Trophoblast cell (in vitro differentiated cells and primary cell): ENCODE results near the gene EFHC2.
"Not testable (repeated sequence)": the region's sequence is repeated elsewhere in the genome, so short reads cannot be mapped to it uniquely, and the experiment has no call there.

Source experiments
- DNase-seq, 2 donors: peaks; one replicate each; pipeline ENCODE4 v3.0.0-alpha.2; 2016
- H2AFZ ChIP-seq: 2 replicates; pipeline ENCODE4 v1.6.1; 2013; ENCODE audit warnings: low read length, moderate library complexity, mild to moderate bottlenecking; ENCODE audit not compliant: insufficient read depth, poor library complexity
- H2AK5ac ChIP-seq: 2 replicates; pipeline ENCODE4 v1.6.1; 2013; ENCODE audit warnings: mild to moderate bottlenecking, low read length
- H2BK120ac ChIP-seq: 2 replicates; pipeline ENCODE4 v1.6.1; 2013; ENCODE audit warnings: low read length, mild to moderate bottlenecking, moderate library complexity; ENCODE audit not compliant: insufficient read depth, poor library complexity
- H2BK12ac ChIP-seq: 2 replicates; pipeline ENCODE4 v1.6.1; 2013; ENCODE audit warnings: mild to moderate bottlenecking, low read length, moderate library complexity
- H2BK5ac ChIP-seq: 2 replicates; pipeline ENCODE4 v1.6.1; 2013; ENCODE audit warnings: low read length, low read depth, moderate library complexity, mild to moderate bottlenecking; ENCODE audit not compliant: poor library complexity
- H3K14ac ChIP-seq: 2 replicates; pipeline ENCODE4 v1.6.1; 2013; ENCODE audit warnings: mild to moderate bottlenecking, low read length
- H3K18ac ChIP-seq: 2 replicates; pipeline ENCODE4 v1.6.1; 2013; ENCODE audit warnings: mild to moderate bottlenecking, low read length
- H3K23ac ChIP-seq: 2 replicates; pipeline ENCODE4 v1.6.1; 2013; ENCODE audit warnings: low read length
- H3K27ac ChIP-seq: 2 replicates; pipeline ENCODE4 v1.5.1; 2013; ENCODE audit warnings: low read depth, mild to moderate bottlenecking, inconsistent platforms, low read length, moderate library complexity
- H3K27me3 ChIP-seq: 2 replicates; pipeline ENCODE4 v1.6.1; 2013; ENCODE audit warnings: inconsistent platforms, mild to moderate bottlenecking, low read length, moderate library complexity; ENCODE audit not compliant: insufficient read depth
- H3K36me3 ChIP-seq, 2 experiments: 1 replicate in 1 of 2; 2 replicates in 1 of 2; pipeline ENCODE4 v1.6.1; 2013; ENCODE audit warnings: low read length in 2 of 2, mild to moderate bottlenecking in 2 of 2, moderate library complexity in 1 of 2; ENCODE audit not compliant: insufficient read depth in 2 of 2, control insufficient read depth in 1 of 2
- H3K4ac ChIP-seq: 2 replicates; pipeline ENCODE4 v1.6.1; 2013; ENCODE audit warnings: low read depth, mild to moderate bottlenecking, low read length, moderate library complexity
- H3K4me1 ChIP-seq, 2 experiments: 1 replicate in 1 of 2; 2 replicates in 1 of 2; pipeline ENCODE4 v1.6.1; 2013; ENCODE audit warnings: low read length in 2 of 2, mild to moderate bottlenecking in 2 of 2, moderate library complexity in 1 of 2; ENCODE audit not compliant: insufficient read depth in 2 of 2, control insufficient read depth in 1 of 2
- H3K4me2 ChIP-seq: 2 replicates; pipeline ENCODE4 v1.6.1; 2013; ENCODE audit warnings: inconsistent platforms, mild to moderate bottlenecking, low read length, moderate library complexity
- H3K4me3 ChIP-seq: 2 replicates; pipeline ENCODE4 v1.5.1; 2013; ENCODE audit warnings: mild to moderate bottlenecking, low read depth, low read length, inconsistent platforms
- H3K79me1 ChIP-seq: one replicate; pipeline ENCODE4 v1.6.1; 2013; ENCODE audit warnings: low read length
- H3K79me2 ChIP-seq: 2 replicates; pipeline ENCODE4 v1.6.1; 2013; ENCODE audit warnings: low read length, mild to moderate bottlenecking; ENCODE audit not compliant: control insufficient read depth, insufficient read depth, poor library complexity
- H3K9ac ChIP-seq: 2 replicates; pipeline ENCODE4 v1.6.1; 2013; ENCODE audit warnings: mild to moderate bottlenecking, low read length
- H3K9me3 ChIP-seq: 2 replicates; pipeline ENCODE4 v1.6.1; 2013; ENCODE audit warnings: low read depth, mild to moderate bottlenecking, control low read depth, inconsistent platforms, low read length; ENCODE audit not compliant: insufficient read depth
- H4K12ac ChIP-seq: 2 replicates; pipeline ENCODE4 v1.6.1; 2013; ENCODE audit warnings: low read depth, mild to moderate bottlenecking, low read length, moderate library complexity
- H4K8ac ChIP-seq: 2 replicates; pipeline ENCODE4 v1.6.1; 2013; ENCODE audit warnings: low read depth, mild to moderate bottlenecking, low read length, moderate library complexity
- H4K91ac ChIP-seq: one replicate; pipeline ENCODE4 v1.6.1; 2013; ENCODE audit warnings: low read depth, mild to moderate bottlenecking, low read length, moderate library complexity
- WGBS: extraction: QIAGEN DNeasy Blood & Tissue Kit; methylation state at CpG from one replicate; pipeline ENCODE4 v1.1.7; 2013; ENCODE audit warnings: missing lambda C conversion rate; ENCODE audit not compliant: insufficient read length, insufficient coverage; ENCODE audit errors: extremely low coverage; 5-methylcytosine and 5-hydroxymethylcytosine counted together

EFHC2 gene

GRCh38 chrX:44203791-44204190 lies 139.7 kb downstream of the EFHC2 start:
- H3K9ac ChIP-seq = no peak overlapping the region
- no peak overlapping the region for H3K4me3 ChIP-seq
- H3K79me1 ChIP-seq = no peaks in the 10 kb centered on the region
- no peak overlapping the region for H3K4me2 ChIP-seq
- H3K18ac ChIP-seq = no peak overlapping the region
- no peak overlapping the region for H4K12ac ChIP-seq
- no peak overlapping the region for H3K27ac ChIP-seq
- no peaks in the 10 kb centered on the region for H3K9me3 ChIP-seq
- no peaks in the 10 kb centered on the region for H3K36me3 ChIP-seq
- H2BK120ac ChIP-seq = no peak overlapping the region
- no peaks in the 10 kb centered on the region for H3K4me1 ChIP-seq
- H3K27me3 ChIP-seq = no peaks in the 10 kb centered on the region
- H2AFZ ChIP-seq = no peak overlapping the region
- no peak overlapping the region for H3K14ac ChIP-seq
- no peaks in the 10 kb centered on the region for H3K79me2 ChIP-seq
- no peak overlapping the region for H3K4ac ChIP-seq
- no peak overlapping the region for H2AK5ac ChIP-seq
- H4K8ac ChIP-seq = no peak overlapping the region
- no peak overlapping the region for H3K23ac ChIP-seq
- peak in 1 of 2 donors; percentile 24 for DNase-seq
- no peak overlapping the region for H2BK5ac ChIP-seq
- H2BK12ac ChIP-seq = no peak overlapping the region
- WGBS = no CpG with 5 or more reads among the region's 1 CpG
- H4K91ac ChIP-seq = no peak overlapping the region

- Histone ChIP-seq H2BK120ac (no peak overlapping the region), H3K9me3 (no peaks in the 10 kb centered on the region), H3K79me1 (no peaks in the 10 kb centered on the region), H3K18ac (no peak overlapping the region), H3K14ac (no peak overlapping the region), H2BK5ac (no peak overlapping the region), H2BK12ac (no peak overlapping the region), H3K4me1 (no peaks in the 10 kb centered on the region), H3K79me2 (no peaks in the 10 kb centered on the region), H4K12ac (no peak overlapping the region), H3K36me3 (no peaks in the 10 kb centered on the region), H3K23ac (no peak overlapping the region), H2AFZ (no peak overlapping the region), H4K91ac (no peak overlapping the region), H2AK5ac (no peak overlapping the region), H3K27ac (no peak overlapping the region), H3K4me3 (no peak overlapping the region), H3K4ac (no peak overlapping the region), H3K27me3 (no peaks in the 10 kb centered on the region), H3K9ac (no peak overlapping the region), H3K4me2 (no peak overlapping the region), H4K8ac (no peak overlapping the region)
- WGBS = no CpG with 5 or more reads among the region's 2 CpGs
- no peak for DNase-seq
These were observed 140.9 kb downstream of the EFHC2 start for GRCh38 chrX:44202596-44202995.

- Histone ChIP-seq H3K9ac (no peak overlapping the region), H3K4me1 (no peaks in the 10 kb centered on the region), H3K4me3 (no peak overlapping the region), H2BK5ac (no peak overlapping the region), H3K18ac (no peak overlapping the region), H3K36me3 (no peaks in the 10 kb centered on the region), H3K27me3 (no peaks in the 10 kb centered on the region), H4K91ac (no peak overlapping the region), H2BK12ac (no peak overlapping the region), H3K4ac (no peak overlapping the region), H4K12ac (no peak overlapping the region), H3K4me2 (no peak overlapping the region), H4K8ac (no peak overlapping the region), H3K79me2 (no peaks in the 10 kb centered on the region), H3K9me3 (no peaks in the 10 kb centered on the region), H3K23ac (no peak overlapping the region), H2AK5ac (no peak overlapping the region), H3K79me1 (no peaks in the 10 kb centered on the region), H2BK120ac (no peak overlapping the region), H3K27ac (no peak overlapping the region), H3K14ac (no peak overlapping the region), H2AFZ (no peak overlapping the region)
- no CpG with 5 or more reads among the region's 2 CpGs for WGBS
- no peak for DNase-seq
These were observed 154.4 kb downstream of the EFHC2 start for GRCh38 chrX:44189116-44189515.

GRCh38 chrX:44187915-44188314 lies 155.6 kb downstream of the EFHC2 start:
- H3K4me1 ChIP-seq, H2AK5ac ChIP-seq, H3K9me3 ChIP-seq, H2BK5ac ChIP-seq, H3K27me3 ChIP-seq, H3K23ac ChIP-seq, H2AFZ ChIP-seq, H4K91ac ChIP-seq, H3K18ac ChIP-seq, H3K4ac ChIP-seq, H4K12ac ChIP-seq, H3K14ac ChIP-seq, H2BK12ac ChIP-seq, H3K4me2 ChIP-seq, H3K79me1 ChIP-seq, H3K4me3 ChIP-seq, H3K79me2 ChIP-seq, H2BK120ac ChIP-seq, H3K9ac ChIP-seq, H4K8ac ChIP-seq, H3K36me3 ChIP-seq, H3K27ac ChIP-seq: not testable (repeated sequence)
- WGBS = no CpG with 5 or more reads among the region's 5 CpGs
- DNase-seq = peak in 1 of 2 donors; percentile 6
